Activated T-cell treated with anti-CD3 and anti-CD28 coated beads, Interleukin-2, amount 50 U/mL, for 4 hours (primary cell): ENCODE results near the gene DDX25. TPM values are rescaled to one million over a fixed set of nuclear protein-coding genes. Genes with fewer than 3 reads are reported as not detected.

Experiments used
- ATAC-seq, 2 donors: fragments of 200-7000 bp; cut with Tn5 transposase; one replicate each; pipeline ENCODE4 v1.10.0; 2021
- DNase-seq: peaks from one replicate; pipeline ENCODE4 v3.0.0-alpha.2; 2020
- H3K27me3 Mint-ChIP-seq: one replicate; pipeline ENCODE4 v1.8.0; 2021; ENCODE audit warnings: low read depth, mixed read lengths
- H3K36me3 Mint-ChIP-seq: one replicate; pipeline ENCODE4 v1.8.0; 2022; ENCODE audit warnings: mixed read lengths; ENCODE audit not compliant: insufficient read depth
- H3K4me1 Mint-ChIP-seq: one replicate; pipeline ENCODE4 v1.8.0; 2021; ENCODE audit warnings: low read depth, mixed read lengths
- H3K4me3 Mint-ChIP-seq: one replicate; pipeline ENCODE4 v1.8.0; 2021; ENCODE audit warnings: mild to moderate bottlenecking, moderate library complexity, mixed read lengths
- H3K9me3 Mint-ChIP-seq: one replicate; pipeline ENCODE4 v1.8.0; 2021; ENCODE audit warnings: mixed read lengths
- total RNA-seq, 3 donors: library from RNA; stranded (reverse); gene quantifications; one replicate each; pipeline ENCODE4 v1.2.1, GENCODE V29; 2021

The DDX25 gene
- total RNA-seq, 3 donors from 2014 or later, result not detected

DNA sequence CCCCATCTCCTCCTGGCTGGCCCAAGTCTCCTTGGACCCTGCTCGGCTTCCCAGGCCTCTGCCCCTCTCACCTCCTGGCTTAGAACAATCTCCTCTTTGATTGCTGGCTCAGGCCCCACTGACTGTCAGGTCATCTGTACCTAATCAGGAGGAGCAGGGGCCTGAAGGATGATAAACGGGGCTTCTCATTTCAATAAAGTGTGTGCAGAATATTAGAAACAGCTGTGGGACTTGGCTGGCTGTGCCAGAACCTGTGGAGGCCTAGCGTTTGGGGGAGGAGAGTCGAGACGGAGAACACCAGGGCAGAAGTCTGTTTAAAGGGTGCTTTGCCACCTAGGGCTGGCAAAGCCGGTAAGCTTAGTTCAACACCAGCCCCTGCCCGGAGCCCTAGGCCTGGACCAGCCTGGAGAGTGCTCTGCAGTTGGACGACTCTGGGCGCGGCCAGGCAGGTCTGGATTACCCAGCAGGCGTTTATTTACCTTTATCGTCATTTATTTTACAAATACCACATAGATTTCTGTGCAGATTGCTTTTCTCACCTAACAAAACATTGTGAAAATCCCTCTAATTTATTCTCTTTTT, 31.4 kb downstream of the DDX25 start:
- ATAC-seq (no peak), DNase-seq (no peak)
- peaks cover 6% of the 10 kb centered on the region for H3K27me3 Mint-ChIP-seq
- no peaks in the 10 kb centered on the region for H3K4me1 Mint-ChIP-seq
- H3K9me3 Mint-ChIP-seq, result no peaks in the 10 kb centered on the region
- no peaks in the 10 kb centered on the region for H3K36me3 Mint-ChIP-seq
- H3K4me3 Mint-ChIP-seq, result no peak overlapping the region

DNA sequence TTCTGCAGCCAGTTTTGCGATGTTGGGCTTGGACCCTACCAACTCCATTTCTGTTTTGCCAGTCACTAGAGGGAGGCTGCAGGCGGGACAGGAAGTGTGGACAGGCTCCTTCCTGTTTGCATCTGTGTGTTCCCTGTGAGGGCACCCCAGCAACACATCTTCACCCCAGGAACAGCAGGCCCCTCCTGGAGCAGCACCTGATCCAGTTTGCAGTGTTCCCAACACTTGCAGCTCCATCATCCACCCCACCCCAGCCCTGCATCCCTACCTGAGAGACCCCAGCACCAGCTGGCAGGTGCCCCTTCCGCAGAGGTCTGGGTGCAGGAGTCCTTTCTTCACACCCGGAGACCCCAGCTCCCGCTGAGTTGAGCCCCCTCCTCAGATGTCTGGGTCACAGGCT, 34.1 kb downstream of the DDX25 start:
- Mint-ChIP-seq H3K4me3 (no peak overlapping the region), H3K36me3 (no peaks in the 10 kb centered on the region), H3K4me1 (peaks cover 4% of the 10 kb centered on the region), H3K27me3 (no peaks in the 10 kb centered on the region), H3K9me3 (no peaks in the 10 kb centered on the region)
- ATAC-seq (peak in 1 of 2 donors; percentile 28), DNase-seq (no peak)

DNA sequence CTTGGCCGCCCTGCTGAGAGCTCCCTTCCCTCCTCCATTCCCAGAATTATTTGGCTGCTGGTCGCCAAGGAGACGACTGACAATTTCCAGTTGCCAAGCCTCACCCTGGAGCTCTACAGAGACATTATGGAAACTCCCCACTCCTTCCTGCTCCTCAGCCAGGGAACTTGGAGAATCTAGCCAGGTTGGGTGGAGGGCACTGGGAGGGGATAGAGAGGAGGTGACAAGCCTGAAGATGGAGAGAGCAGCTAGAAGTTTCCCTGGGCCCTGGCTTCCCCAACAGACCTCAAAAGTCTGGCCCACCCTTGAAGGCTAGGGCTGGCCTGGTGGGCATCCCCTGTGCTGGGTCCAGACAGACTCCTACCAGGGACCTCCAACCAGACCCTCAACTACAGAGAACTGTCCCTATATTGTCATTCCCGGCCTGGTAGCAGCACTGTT, 34.8 kb downstream of the DDX25 start:
- Mint-ChIP-seq H3K9me3 (no peaks in the 10 kb centered on the region), H3K36me3 (no peaks in the 10 kb centered on the region), H3K4me3 (no peak overlapping the region), H3K4me1 (peaks cover 4% of the 10 kb centered on the region), H3K27me3 (no peaks in the 10 kb centered on the region)
- DNase-seq (no peak), ATAC-seq (no peak)

DNA sequence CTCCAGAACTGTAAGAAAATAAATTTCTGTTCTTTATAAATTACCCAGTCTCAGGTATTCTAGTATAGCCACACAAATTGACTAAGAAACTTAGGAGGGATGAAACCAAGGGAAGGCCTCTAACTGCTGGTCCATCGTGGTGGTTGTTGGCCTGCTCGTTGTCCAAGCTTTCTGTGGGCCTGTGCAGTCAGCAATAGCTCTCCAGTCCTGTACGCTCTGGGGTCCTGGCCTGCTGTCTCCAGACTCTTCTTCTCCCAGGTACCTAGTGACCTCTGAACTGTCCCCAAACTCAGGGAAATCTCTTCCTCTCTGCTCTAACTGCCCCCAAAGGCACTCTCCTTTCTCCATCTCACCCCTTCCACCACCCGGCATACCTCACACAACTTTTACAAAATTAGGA, 35.8 kb downstream of the DDX25 start:
- Mint-ChIP-seq H3K4me3 (no peak overlapping the region), H3K27me3 (no peaks in the 10 kb centered on the region), H3K4me1 (peaks cover 4% of the 10 kb centered on the region), H3K9me3 (no peaks in the 10 kb centered on the region), H3K36me3 (no peaks in the 10 kb centered on the region)
- ATAC-seq (no peak), DNase-seq (no peak)

DNA sequence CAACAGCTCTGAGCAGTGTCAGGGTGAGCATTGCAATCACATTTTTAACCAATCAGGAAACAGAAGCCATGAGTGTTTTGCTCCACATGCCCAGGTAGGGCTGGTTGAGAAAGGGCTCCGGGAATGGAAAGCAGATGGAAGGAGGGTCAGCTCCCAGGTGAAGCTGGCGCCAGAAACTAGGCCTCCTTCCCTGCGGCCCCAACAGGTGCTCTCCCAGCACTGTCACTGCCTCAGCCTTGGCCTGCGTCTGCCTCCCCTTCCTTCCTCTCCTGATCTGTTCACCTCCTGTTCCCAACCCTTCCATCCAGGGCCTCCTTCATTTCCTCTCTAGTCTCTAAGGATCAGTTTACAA, 36.9 kb downstream of the DDX25 start:
- ATAC-seq (no peak), DNase-seq (no peak)
- no peaks in the 10 kb centered on the region for H3K27me3 Mint-ChIP-seq
- H3K36me3 Mint-ChIP-seq, result no peaks in the 10 kb centered on the region
- H3K4me3 Mint-ChIP-seq, result no peak overlapping the region
- no peaks in the 10 kb centered on the region for H3K9me3 Mint-ChIP-seq
- peaks cover 4% of the 10 kb centered on the region for H3K4me1 Mint-ChIP-seq

DNA sequence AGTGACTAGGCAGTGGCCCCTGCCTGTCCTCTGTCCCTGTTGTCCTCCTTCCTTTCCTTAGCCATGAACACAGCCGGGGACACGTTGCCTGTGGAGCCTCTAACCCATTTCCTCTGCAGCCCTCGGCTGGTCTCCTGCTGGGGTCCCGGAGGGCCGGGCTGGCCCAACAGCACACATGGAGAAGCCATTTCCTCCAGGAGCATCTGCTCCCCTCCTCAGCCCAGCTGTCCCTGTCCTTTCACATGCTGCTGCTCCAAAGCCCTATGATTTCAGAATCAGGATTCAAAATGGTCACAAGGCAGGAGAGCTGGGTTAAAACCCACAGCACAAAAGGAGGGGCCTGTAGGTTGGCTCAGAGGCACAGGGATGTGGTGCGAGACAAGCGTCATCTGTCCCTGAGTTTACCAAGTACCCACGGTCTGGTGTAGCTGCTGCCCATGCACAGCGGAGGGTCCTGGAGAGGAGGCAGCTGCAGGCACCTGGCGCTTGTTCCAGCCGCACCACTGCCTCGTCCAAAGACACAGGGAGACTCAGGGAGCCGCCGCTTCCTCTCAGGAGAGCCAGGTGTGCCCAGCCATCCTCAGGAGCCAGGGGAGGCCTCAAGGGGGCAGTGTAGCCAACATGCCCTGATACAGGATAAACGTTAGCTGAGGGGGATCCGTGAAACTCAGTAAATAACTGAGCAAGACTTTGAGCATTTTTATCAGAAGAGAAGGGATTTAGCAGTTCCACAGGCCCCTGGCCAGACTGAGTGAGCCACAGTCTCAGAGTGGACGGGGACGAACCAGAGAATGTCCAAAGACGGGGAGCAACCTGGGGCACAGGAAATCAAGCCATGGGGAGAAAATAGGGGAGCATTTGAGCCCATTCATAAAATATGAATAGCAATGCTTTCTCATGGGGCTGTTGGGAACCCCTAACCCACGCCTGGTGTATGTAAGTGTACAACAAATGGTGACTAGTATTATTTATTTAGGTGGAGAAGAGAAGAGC, 37.6 kb downstream of the DDX25 start:
- Mint-ChIP-seq H3K4me3 (no peak overlapping the region), H3K4me1 (peaks cover 4% of the 10 kb centered on the region), H3K36me3 (no peaks in the 10 kb centered on the region), H3K9me3 (no peaks in the 10 kb centered on the region), H3K27me3 (no peaks in the 10 kb centered on the region)
- ATAC-seq (peak; percentile 69 to 70), DNase-seq (peak; percentile 27)

DNA sequence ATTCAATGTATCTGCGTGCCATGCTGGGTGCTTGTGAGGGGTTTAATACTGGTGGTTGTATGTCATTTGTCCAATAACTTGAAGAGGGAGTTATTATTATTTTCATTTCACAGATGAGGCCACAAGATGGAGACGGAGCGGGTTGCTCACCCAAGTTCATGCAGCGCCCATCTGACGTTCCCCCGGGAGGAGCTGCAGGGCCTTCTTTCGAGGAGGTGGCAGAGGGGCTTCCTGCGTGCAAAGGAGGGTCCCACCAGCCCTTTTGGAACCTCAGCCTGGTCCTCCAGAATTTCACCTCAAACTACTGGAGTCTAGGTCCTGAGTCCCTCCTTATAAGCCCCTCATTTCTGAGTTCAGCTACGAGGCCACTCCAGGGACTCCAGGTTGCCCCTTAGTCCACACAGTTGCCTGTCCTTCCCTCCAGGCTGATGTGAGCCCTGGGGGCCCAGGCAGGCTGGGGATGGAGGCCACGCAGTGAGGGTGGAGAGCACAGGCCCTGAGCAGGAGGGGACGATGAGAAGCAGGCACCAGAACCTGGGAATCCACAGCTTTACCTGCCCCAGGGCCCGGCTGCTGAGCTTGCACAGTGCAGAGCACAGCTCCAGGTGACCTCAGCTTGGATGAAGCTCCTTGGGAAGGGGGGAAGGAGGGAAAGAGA, 38.6 kb downstream of the DDX25 start:
- Mint-ChIP-seq H3K4me3 (no peak overlapping the region), H3K4me1 (peaks cover 4% of the 10 kb centered on the region), H3K27me3 (no peaks in the 10 kb centered on the region), H3K36me3 (no peaks in the 10 kb centered on the region), H3K9me3 (no peaks in the 10 kb centered on the region)
- ATAC-seq (no peak), DNase-seq (no peak)

DNA sequence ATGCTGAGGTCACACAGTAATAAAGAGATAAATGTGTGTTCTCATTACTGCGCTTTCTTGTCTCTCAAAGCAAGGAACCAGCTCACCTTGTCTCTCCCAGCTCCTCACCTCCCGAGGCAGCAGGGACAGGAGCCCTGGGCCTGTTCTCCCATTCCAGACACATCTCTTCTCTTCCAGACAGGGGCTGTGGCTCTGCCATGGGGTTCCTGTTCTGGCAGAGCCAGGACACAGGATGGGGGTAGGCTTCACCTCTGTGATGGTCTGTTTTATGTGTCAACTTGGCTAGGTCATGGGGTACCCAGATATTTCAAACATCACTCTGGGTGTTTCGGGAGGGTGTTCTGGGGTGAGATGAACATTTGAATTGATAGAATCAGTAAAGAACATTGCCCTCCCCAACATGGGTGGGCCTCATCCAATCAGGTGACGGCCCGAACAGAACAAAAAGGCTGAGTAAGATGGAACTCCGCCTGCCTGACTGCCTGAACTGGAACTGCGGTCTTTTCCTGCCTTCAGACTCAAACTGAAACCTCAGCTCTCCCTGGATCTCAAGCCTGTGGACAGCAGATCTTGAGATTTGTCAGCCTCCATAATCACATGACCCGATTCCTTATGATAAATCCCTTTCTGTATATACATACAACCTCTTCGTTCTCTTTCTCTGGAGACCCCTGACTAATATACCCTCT, 39.5 kb downstream of the DDX25 start:
- H3K9me3 Mint-ChIP-seq, result no peaks in the 10 kb centered on the region

DNA sequence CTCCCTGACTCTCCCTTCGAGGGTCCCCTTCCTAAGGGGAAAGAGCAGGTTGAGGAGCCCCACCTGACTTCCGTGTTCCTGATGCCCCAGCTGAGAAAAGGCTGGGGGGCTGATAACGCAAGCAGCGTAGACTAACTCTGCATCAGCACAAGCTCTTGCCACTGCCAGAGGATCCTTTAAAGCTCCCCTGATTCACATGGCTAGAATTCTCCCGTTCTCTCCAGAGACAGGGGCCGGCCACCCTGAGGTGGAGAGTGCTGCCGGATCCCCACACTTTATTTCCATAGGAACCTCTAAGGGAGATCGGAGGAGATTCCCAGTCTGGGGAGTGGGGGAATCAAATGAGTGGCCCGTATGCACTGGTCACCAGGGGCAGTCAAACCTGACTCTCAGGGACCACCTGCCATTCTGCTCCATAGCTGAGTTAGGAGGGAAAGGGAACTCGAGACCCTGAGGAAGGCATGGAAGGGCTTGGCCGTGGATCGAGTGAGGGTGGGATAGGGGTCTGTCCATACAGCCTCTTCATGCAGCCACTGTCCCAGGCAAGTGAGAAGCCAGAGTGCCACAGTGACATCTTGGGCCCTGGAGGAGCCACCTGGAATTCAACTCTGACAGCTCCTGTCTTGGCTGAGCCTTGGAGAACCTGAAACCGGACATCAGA, 40.2 kb downstream of the DDX25 start:
- Mint-ChIP-seq H3K4me3 (no peak overlapping the region), H3K27me3 (peaks cover 3% of the 10 kb centered on the region), H3K36me3 (no peaks in the 10 kb centered on the region), H3K9me3 (no peaks in the 10 kb centered on the region), H3K4me1 (peaks cover 4% of the 10 kb centered on the region)
- DNase-seq, result no peak
- no peak for ATAC-seq

More for the DNA sequence above, 39.5 kb downstream of the DDX25 start:
- ATAC-seq, result no peak
- Mint-ChIP-seq H3K36me3 (no peaks in the 10 kb centered on the region), H3K4me3 (no peak overlapping the region), H3K27me3 (no peaks in the 10 kb centered on the region), H3K4me1 (peaks cover 4% of the 10 kb centered on the region)
- DNase-seq, result no peak

DNA sequence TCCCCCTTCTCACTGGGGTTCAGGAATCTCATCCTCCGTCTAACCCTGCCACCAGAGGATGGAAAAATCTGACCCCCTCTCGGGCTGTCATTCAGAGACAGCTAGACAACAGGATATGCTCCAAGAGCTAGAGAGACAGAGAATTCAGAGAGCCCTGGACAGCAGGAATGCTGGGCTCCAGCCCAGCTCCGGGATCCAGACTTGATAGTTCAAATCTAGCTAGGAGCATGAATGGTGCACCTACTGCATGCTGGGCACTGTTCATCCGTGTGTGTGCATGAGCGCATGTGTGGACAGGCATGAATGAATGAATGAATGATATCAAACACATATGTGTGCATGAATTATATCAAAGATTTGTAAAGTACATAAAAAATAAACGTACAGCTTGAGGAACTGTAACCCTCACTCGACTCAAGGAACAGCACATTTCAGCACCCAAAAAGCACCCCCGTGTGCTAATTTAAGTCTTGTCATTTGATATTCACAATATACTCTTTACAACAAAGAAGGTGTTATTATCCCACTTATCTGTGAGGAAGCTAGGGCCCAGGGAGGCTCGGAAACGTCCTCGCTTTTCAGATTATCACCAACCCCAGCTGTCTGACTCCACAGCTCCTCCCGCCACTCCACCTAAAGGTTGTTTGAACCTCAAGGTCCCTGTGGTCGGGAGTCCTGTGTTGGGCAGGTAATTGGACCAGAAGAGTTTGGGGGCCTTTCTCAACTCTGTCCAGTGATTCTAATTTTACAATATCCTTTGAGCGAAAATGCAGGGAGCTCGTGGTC, 40.9 kb downstream of the DDX25 start:
- Mint-ChIP-seq H3K27me3 (peaks cover 4% of the 10 kb centered on the region), H3K36me3 (no peaks in the 10 kb centered on the region), H3K9me3 (no peaks in the 10 kb centered on the region), H3K4me1 (peaks cover 4% of the 10 kb centered on the region), H3K4me3 (no peak overlapping the region)
- ATAC-seq (no peak), DNase-seq (no peak)

DNA sequence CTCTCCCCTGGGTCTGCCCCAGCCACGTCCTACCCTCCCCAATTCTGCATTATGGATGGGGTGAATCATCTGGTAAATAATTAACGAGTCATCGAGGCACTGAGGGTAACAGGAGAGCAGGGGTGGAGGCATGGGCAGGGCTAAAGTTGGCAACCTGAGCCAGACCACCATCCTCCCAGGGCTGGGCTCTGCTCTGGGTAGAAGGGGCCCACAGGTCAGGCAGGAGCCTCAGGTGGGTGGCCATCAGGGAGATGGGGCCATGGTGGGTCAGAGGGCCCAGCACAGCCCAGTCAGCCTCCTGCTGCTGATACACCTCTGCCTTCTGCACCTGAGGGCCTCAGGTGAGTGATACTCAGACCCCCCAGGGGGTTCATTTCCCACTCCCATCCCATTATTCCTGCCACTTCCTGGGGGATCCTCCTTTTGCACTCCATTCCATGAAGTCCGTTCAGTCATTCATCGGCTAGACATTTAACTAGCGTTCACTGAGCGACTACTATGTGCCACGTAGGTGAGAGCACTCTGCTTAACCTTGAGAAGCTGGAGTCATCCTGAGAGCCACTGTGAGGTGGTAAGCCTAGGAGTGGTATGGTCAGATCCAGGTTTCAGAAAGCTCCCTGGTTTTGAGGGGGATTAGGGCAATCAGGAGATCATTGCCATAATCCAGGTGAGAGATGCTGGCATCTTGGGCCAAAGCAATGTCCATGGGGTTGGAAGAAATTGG, 41.7 kb downstream of the DDX25 start, which contains the start of gene VSIG10L2:
Gene VSIG10L2 (plus strand): TSS at position 248 of the 724 bp plus-strand sequence. CDS start 12 bp downstream, at position 260.
- no peak for ATAC-seq
- peaks cover 4% of the 10 kb centered on the region for H3K4me1 Mint-ChIP-seq
- DNase-seq, result no peak
- H3K9me3 Mint-ChIP-seq, result no peaks in the 10 kb centered on the region
- H3K4me3 Mint-ChIP-seq, result no peak within 1 kb of the TSS
- H3K27me3 Mint-ChIP-seq, result peaks cover 7% of the 10 kb centered on the region
- no peaks in the 10 kb centered on the region for H3K36me3 Mint-ChIP-seq

DNA sequence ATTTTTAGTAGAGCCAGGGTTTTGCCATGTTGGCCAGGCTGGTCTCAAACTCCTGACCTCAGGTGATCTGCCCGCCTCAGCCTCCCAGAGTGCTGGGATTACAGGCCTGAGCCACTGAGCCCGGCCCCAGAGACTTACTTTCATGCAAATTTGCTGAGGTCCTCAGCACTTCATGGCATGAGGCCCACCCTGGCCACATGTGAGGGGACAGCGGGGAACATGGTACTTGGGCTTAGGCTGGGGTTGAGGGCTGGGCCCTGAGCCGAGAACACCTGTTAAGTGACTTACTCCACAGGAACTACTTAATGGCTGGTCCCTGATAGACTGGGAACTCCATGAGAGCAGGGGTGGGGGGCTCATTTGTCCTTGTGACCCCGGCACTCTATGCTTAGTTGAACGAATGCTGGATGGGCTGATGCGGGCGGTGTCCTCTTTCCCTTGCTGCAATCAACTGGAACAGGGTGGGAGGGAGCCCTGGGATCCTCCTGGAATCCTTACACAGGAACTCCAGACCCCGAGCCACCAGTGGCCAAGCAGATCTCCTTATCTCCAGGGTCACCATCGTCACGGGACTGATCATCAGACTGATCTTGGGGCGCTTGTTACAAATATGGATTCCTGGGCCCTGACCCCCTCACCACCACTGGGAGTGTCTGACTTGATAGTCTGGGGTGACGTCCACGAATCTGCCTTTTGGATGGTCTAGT, 42.6 kb downstream of the DDX25 start:
- H3K9me3 Mint-ChIP-seq, result no peaks in the 10 kb centered on the region
- no peak overlapping the region for H3K4me3 Mint-ChIP-seq
- peaks cover 10% of the 10 kb centered on the region for H3K27me3 Mint-ChIP-seq
- H3K4me1 Mint-ChIP-seq, result peaks cover 4% of the 10 kb centered on the region
- no peaks in the 10 kb centered on the region for H3K36me3 Mint-ChIP-seq
- no peak for ATAC-seq
- no peak for DNase-seq
